Natural killer cell (primary cell): ENCODE measurements around the gene BORCS5. TPM values are rescaled to one million over a fixed set of nuclear protein-coding genes. Genes with fewer than 3 reads are reported as not detected.

Experiments used
- ATAC-seq, 3 donors: fragments of 150-1000 bp in 2 of 3; fragments of 200-7000 bp in 1 of 3; cut with Tn5 transposase; 1 replicate in 1 of 3; 2 replicates in 2 of 3; pipeline ENCODE4 v1.10.0; 2021; ENCODE audit warnings: mild to moderate bottlenecking in 2 of 3, moderate library complexity in 2 of 3
- DNase-seq, 2 donors: peaks; one replicate each; pipeline versions ENCODE4 v3.0.0 to v3.0.0-alpha.2; 2013 to 2021; ENCODE audit warnings: mixed read lengths in 1 of 2
- H3K27ac ChIP-seq: one replicate; pipeline ENCODE4 v1.5.1; 2013; ENCODE audit warnings: mild to moderate bottlenecking, low read length
- H3K27me3 ChIP-seq: one replicate; pipeline ENCODE4 v1.6.1; 2013; ENCODE audit warnings: low read length; ENCODE audit not compliant: control insufficient read depth, insufficient read depth
- H3K36me3 ChIP-seq: one replicate; pipeline ENCODE4 v1.6.1; 2013; ENCODE audit warnings: low read length; ENCODE audit not compliant: control insufficient read depth, insufficient read depth
- H3K4me1 ChIP-seq: one replicate; pipeline ENCODE4 v1.6.1; 2013; ENCODE audit warnings: low read length; ENCODE audit not compliant: control insufficient read depth, insufficient read depth
- H3K4me3 ChIP-seq: one replicate; pipeline ENCODE4 v1.5.1; 2013; ENCODE audit warnings: low read length
- H3K9me3 ChIP-seq: one replicate; pipeline ENCODE4 v1.6.1; 2013; ENCODE audit warnings: low read length; ENCODE audit not compliant: control insufficient read depth, insufficient read depth
- H3K27ac Mint-ChIP-seq, 2 donors: one replicate each; pipeline ENCODE4 v1.8.0; 2022; ENCODE audit warnings: mild to moderate bottlenecking in 2 of 2, mixed read lengths in 2 of 2, moderate library complexity in 1 of 2
- H3K27me3 Mint-ChIP-seq, 2 donors: one replicate each; pipeline ENCODE4 v1.8.0; 2022; ENCODE audit warnings: low read depth in 2 of 2, mixed read lengths in 2 of 2
- H3K36me3 Mint-ChIP-seq: one replicate; pipeline ENCODE4 v1.8.0; 2022; ENCODE audit warnings: mixed read lengths
- H3K4me1 Mint-ChIP-seq, 2 donors: one replicate each; pipeline ENCODE4 v1.8.0; 2022; ENCODE audit warnings: mixed read lengths in 2 of 2
- H3K4me3 Mint-ChIP-seq: one replicate; pipeline ENCODE4 v1.8.0; 2022; ENCODE audit warnings: mild to moderate bottlenecking, moderate library complexity, mixed read lengths
- H3K9me3 Mint-ChIP-seq, 2 donors: one replicate each; pipeline ENCODE4 v1.8.0; 2022; ENCODE audit warnings: mixed read lengths in 2 of 2
- WGBS: methylation state at CpG from one replicate; pipeline ENCODE4 v1.1.7; 2013; ENCODE audit warnings: missing lambda C conversion rate; ENCODE audit not compliant: insufficient coverage; 5-methylcytosine and 5-hydroxymethylcytosine counted together
- intact Hi-C: fragments of 100-400 bp; cut with micrococcal nuclease; formaldehyde crosslinking; loops from one replicate; pipeline ENCODE4 v1.14.2; 2022
- total RNA-seq, 4 donors: library from RNA; stranded (reverse); fragments of 120-200 nt in 1 of 4; gene quantifications; one replicate each; pipeline versions ENCODE4 v1.2.3 to v1.2.4, GENCODE V29; 2013 to 2022
- TF ChIP-seq, protein P1 (sequence below): fragments of 200-600 bp; IDR thresholded peaks from one replicate; pipeline ENCODE4 v1.8.0; 2022; ENCODE audit warnings: antibody characterized with exemption

Gene BORCS5
- total RNA-seq, 3 donors from 2014 or later (not counting 1 experiment from before 2014, with no cell fraction given), result 28.5 to 32.8 (median 29.2) TPM

DNA sequence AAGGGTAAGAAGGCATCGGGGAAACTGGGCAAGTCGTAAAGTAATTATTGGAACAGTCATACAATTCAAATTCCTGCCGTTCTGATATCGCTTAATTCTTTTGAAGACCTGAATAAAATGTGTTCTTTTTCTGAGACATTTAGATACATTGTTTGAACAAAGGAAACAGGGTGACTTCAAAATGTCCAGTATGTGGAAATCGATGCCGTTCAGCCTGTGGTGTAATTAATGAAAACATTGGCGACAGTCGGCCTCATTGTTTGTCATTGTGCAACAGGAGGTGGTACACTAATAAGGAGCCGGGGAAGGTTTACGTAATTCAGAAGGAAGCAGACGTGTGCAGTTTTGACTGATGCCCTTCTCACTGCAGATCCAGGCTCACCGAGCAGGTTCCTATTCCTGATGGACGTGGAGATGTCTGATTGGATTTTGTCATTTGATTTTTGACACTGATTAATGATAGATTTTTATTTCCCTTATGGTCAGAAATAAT lies 92.7 kb downstream of the BORCS5 start:
- no peak overlapping the region for H3K4me3 ChIP-seq
- no peak overlapping the region for H3K27ac ChIP-seq
- TF ChIP-seq, protein P1, sequence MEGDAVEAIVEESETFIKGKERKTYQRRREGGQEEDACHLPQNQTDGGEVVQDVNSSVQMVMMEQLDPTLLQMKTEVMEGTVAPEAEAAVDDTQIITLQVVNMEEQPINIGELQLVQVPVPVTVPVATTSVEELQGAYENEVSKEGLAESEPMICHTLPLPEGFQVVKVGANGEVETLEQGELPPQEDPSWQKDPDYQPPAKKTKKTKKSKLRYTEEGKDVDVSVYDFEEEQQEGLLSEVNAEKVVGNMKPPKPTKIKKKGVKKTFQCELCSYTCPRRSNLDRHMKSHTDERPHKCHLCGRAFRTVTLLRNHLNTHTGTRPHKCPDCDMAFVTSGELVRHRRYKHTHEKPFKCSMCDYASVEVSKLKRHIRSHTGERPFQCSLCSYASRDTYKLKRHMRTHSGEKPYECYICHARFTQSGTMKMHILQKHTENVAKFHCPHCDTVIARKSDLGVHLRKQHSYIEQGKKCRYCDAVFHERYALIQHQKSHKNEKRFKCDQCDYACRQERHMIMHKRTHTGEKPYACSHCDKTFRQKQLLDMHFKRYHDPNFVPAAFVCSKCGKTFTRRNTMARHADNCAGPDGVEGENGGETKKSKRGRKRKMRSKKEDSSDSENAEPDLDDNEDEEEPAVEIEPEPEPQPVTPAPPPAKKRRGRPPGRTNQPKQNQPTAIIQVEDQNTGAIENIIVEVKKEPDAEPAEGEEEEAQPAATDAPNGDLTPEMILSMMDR, result no peak
- Mint-ChIP-seq H3K27me3 (no peaks in the 10 kb centered on the region), H3K9me3 (no peaks in the 10 kb centered on the region), H3K4me3 (no peak overlapping the region), H3K4me1 (peaks cover 0 to 12% of the 10 kb centered on the region in 2 donors), H3K36me3 (no peaks in the 10 kb centered on the region), H3K27ac (no peak overlapping the region)
- H3K4me1 ChIP-seq, result no peaks in the 10 kb centered on the region
- intact Hi-C loops, result no loop called here
- no peak for DNase-seq
- no peaks in the 10 kb centered on the region for H3K27me3 ChIP-seq
- peak in 1 of 3 donors; percentile 69 for ATAC-seq
- H3K36me3 ChIP-seq, result no peaks in the 10 kb centered on the region
- 93% methylated on average over 13 of the region's 13 CpGs for WGBS
- no peaks in the 10 kb centered on the region for H3K9me3 ChIP-seq

DNA sequence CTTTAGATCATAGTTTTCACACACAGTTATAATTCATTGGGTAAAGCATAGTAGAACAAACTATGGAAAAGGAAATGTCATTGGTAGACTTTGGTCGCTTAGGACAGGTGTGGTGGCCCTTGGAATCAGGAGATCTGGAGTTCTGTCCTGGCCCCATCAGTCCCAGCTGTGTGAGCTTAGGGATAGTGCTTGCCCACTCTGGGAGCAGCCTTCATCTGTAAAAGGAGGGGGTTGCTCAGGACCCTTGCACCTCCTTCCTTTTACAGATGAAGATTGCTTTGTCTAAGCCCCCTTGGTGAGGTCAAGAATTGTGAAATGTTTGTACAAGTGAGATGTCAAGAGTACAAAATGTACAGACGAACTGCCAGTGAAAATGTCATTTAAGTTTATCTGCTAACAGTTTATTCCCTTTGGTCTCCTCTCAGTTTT lies 93.2 kb downstream of the BORCS5 start:
- intact Hi-C loops, result no loop called here
- no peaks in the 10 kb centered on the region for H3K27me3 ChIP-seq
- peaks cover 0 to 12% of the 10 kb centered on the region in 2 donors for H3K4me1 Mint-ChIP-seq
- H3K4me3 Mint-ChIP-seq, result no peak overlapping the region
- no peak for ATAC-seq
- no peak overlapping the region for H3K27ac Mint-ChIP-seq
- 88% methylated on average over 2 of the region's 2 CpGs for WGBS
- no peaks in the 10 kb centered on the region for H3K36me3 Mint-ChIP-seq
- H3K9me3 Mint-ChIP-seq, result no peaks in the 10 kb centered on the region
- no peaks in the 10 kb centered on the region for H3K27me3 Mint-ChIP-seq
- H3K36me3 ChIP-seq, result no peaks in the 10 kb centered on the region
- H3K27ac ChIP-seq, result no peak overlapping the region
- no peak for DNase-seq
- TF ChIP-seq, protein P1, result no peak
- H3K9me3 ChIP-seq, result no peaks in the 10 kb centered on the region
- H3K4me1 ChIP-seq, result no peaks in the 10 kb centered on the region
- no peak overlapping the region for H3K4me3 ChIP-seq

DNA sequence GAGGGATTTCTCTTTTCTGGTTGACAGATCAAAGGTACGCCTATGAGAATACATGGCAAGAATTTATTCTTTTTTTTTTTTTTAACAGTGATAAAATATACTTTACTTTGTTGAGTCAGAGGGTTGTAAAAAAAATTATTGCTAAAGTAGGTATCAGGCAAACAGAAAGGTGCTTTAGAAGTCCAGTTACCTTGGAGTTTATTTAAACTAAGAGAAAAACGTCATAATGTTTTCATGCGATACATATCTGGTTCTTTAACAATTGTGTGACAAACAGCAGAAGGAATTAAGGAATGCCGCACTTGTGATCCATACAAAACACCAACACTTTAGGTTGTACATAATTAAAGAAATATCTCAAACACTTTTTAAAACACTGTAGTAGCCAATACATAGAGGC lies 94.2 kb downstream of the BORCS5 start:
- Mint-ChIP-seq H3K27ac (no peak overlapping the region), H3K9me3 (no peaks in the 10 kb centered on the region), H3K36me3 (no peaks in the 10 kb centered on the region), H3K4me3 (no peak overlapping the region), H3K4me1 (peaks cover 0 to 12% of the 10 kb centered on the region in 2 donors), H3K27me3 (no peaks in the 10 kb centered on the region)
- no peak overlapping the region for H3K4me3 ChIP-seq
- H3K27me3 ChIP-seq, result no peaks in the 10 kb centered on the region
- no peaks in the 10 kb centered on the region for H3K36me3 ChIP-seq
- ATAC-seq, result no peak
- 96% methylated on average over 3 of the region's 4 CpGs for WGBS
- no peak overlapping the region for H3K27ac ChIP-seq
- no peaks in the 10 kb centered on the region for H3K9me3 ChIP-seq
- no peaks in the 10 kb centered on the region for H3K4me1 ChIP-seq
- intact Hi-C loops, result no loop called here
- no peak for DNase-seq
- TF ChIP-seq, protein P1, result no peak

DNA sequence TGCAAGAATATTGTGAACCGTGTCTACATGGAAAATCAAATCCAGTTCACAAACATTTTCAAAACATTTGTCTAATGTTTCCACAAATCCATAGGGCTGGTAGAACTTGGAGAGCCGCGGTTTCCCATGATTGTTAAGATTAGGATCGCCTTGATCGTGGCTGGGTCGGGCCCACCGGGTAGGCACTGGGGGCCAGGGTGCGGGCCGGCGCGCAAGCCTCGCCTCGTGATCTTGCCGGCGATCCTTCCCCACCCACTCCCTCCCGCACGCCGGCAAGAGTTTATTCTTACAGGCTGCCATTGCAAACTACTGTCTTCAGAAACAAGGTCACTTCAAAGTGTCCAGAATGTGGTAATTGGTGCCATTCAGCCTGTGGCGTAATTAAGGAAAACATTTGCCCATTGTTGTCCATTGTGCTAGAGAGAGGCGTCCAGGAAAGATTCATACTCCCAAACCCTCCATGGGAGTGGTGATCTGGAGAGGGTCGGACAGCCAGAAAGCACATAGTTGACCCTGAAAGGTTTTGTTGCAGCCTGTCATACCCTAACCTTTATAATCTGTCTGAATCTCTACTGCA lies 95.5 kb downstream of the BORCS5 start:
- DNase-seq (no peak), ATAC-seq (no peak)
- no peaks in the 10 kb centered on the region for H3K27me3 Mint-ChIP-seq
- no peaks in the 10 kb centered on the region for H3K9me3 ChIP-seq
- no peak overlapping the region for H3K4me3 Mint-ChIP-seq
- WGBS, result 98% methylated on average over 18 of the region's 21 CpGs
- no peaks in the 10 kb centered on the region for H3K36me3 ChIP-seq
- no peak overlapping the region for H3K4me3 ChIP-seq
- peaks cover 0 to under 1% of the 10 kb centered on the region in 2 donors for H3K4me1 Mint-ChIP-seq
- TF ChIP-seq, protein P1, result no peak
- no peaks in the 10 kb centered on the region for H3K4me1 ChIP-seq
- peak overlapping the region in 1 of 2 donors; percentile 59 for H3K27ac Mint-ChIP-seq
- intact Hi-C loops, result no loop called here
- no peaks in the 10 kb centered on the region for H3K9me3 Mint-ChIP-seq
- H3K27me3 ChIP-seq, result no peaks in the 10 kb centered on the region
- no peak overlapping the region for H3K27ac ChIP-seq
- no peaks in the 10 kb centered on the region for H3K36me3 Mint-ChIP-seq
